Testis (tissue), 3 donors: Measurements from ENCODE around the gene RIC8B. TPM values are rescaled to one million over a fixed set of nuclear protein-coding genes. Genes with fewer than 3 reads are reported as not detected.

Experiments
- DNase-seq: peaks from one replicate; pipeline ENCODE4 v3.0.0-alpha.2; 2019
- H3K27ac ChIP-seq, 2 donors: fragments of 200-600 bp; sonication (generic); one replicate each; pipeline ENCODE4 v1.5.1; 2019
- H3K27me3 ChIP-seq: fragments of 200-600 bp; sonication (generic); one replicate; pipeline ENCODE4 v1.5.1; 2019
- H3K36me3 ChIP-seq: fragments of 200-600 bp; sonication (generic); one replicate; pipeline ENCODE4 v1.5.1; 2017; ENCODE audit warnings: low read depth; ENCODE audit errors: missing control alignments
- H3K4me1 ChIP-seq: fragments of 200-600 bp; sonication (generic); one replicate; pipeline ENCODE4 v1.5.1; 2019
- H3K4me3 ChIP-seq, 2 donors: fragments of 200-600 bp; sonication (generic); one replicate each; pipeline ENCODE4 v1.5.1; 2017 to 2019
- H3K9me3 ChIP-seq: fragments of 200-600 bp; sonication (generic); one replicate; pipeline ENCODE4 v1.5.1; 2017
- POLR2A ChIP-seq: fragments of 450-650 bp; IDR thresholded peaks from one replicate; pipeline ENCODE4 v1.6.1; 2017; ENCODE audit warnings: antibody characterized with exemption, mild to moderate bottlenecking, moderate library complexity
- WGBS, 2 donors: methylation state at CpG; one replicate each; pipeline ENCODE4 v1.1.5; 2018; 5-methylcytosine and 5-hydroxymethylcytosine counted together
- intact Hi-C: fragments of 100-400 bp; cut with DNase I; formaldehyde crosslinking; loops from one replicate; pipeline ENCODE4 v1.15.1; 2023; ENCODE audit warnings: low total_unique reads
- polyA plus RNA-seq: library from polyadenylated mRNA; stranded (reverse); fragments of 350-450 nt; fragmentation: Illumina TruSeq; extraction: RNeasy Lipid Tissue Mini Kit (QIAGEN cat#74804); gene quantifications from one replicate; pipeline ENCODE4 v1.2.3, GENCODE V29; 2014; ENCODE audit warnings: low read depth, low replicate concordance; ENCODE audit not compliant: insufficient read depth
- total RNA-seq, 2 donors: library from RNA; depleted of rRNA; stranded (reverse); fragments of >200 nt; gene quantifications; one replicate each; pipeline ENCODE4 v1.2.3, GENCODE V29; 2016
- TF ChIP-seq, protein P1 (sequence below), 3 experiments: fragments of 450-650 bp in 2 of 3; fragments of 200-600 bp in 1 of 3; sonication (generic) in 1 of 3; IDR thresholded peaks; one replicate each; pipeline ENCODE4 v1.5.1; 2016 to 2019; ENCODE audit warnings: antibody characterized with exemption in 3 of 3, mild to moderate bottlenecking in 2 of 3, moderate library complexity in 1 of 3

RIC8B gene
- total and polyA plus RNA-seq, 3 donors from 2014 or later, result 14.3 to 27.7 (median 18.3) TPM

GRCh38 chr12:106878804-106879203 lies 104.3 kb downstream of the RIC8B start:
- no peaks in the 10 kb centered on the region for H3K27me3 ChIP-seq
- TF ChIP-seq, protein P1, sequence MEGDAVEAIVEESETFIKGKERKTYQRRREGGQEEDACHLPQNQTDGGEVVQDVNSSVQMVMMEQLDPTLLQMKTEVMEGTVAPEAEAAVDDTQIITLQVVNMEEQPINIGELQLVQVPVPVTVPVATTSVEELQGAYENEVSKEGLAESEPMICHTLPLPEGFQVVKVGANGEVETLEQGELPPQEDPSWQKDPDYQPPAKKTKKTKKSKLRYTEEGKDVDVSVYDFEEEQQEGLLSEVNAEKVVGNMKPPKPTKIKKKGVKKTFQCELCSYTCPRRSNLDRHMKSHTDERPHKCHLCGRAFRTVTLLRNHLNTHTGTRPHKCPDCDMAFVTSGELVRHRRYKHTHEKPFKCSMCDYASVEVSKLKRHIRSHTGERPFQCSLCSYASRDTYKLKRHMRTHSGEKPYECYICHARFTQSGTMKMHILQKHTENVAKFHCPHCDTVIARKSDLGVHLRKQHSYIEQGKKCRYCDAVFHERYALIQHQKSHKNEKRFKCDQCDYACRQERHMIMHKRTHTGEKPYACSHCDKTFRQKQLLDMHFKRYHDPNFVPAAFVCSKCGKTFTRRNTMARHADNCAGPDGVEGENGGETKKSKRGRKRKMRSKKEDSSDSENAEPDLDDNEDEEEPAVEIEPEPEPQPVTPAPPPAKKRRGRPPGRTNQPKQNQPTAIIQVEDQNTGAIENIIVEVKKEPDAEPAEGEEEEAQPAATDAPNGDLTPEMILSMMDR (IDR thresholded peaks at IDR 0.05), result no peak
- TF ChIP-seq POLR2A, result no peak
- 65 to 83% methylated on average over 5 of the region's 5 CpGs for WGBS, 2 donors
- no peaks in the 10 kb centered on the region for H3K36me3 ChIP-seq
- H3K4me3 ChIP-seq, result no peak overlapping the region
- H3K4me1 ChIP-seq, result no peaks in the 10 kb centered on the region
- no peak overlapping the region for H3K27ac ChIP-seq
- intact Hi-C loops, result no loop called here
- no peaks in the 10 kb centered on the region for H3K9me3 ChIP-seq
- DNase-seq, result no peak

DNA sequence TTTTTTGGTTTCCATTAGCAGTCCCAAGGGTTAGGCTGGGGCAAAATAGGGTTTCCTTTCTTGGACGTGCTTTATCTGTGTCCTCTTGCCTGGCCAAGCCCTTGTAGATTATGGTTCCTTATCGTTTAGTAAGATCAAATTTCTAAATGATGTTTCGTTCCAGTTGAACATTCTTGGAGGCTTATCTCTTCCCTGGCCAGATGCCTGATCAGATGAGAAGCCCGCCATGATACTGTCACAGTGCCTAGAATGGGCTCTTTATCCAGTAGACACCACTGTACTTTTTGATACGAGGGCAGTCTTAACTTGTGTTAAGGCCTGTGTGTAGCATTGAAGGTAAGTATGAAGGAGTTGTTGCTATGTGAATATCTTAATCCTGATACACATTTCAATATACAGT lies 105.1 kb downstream of the RIC8B start:
- Histone ChIP-seq H3K36me3 (no peaks in the 10 kb centered on the region), H3K27me3 (no peaks in the 10 kb centered on the region), H3K4me3 (no peak overlapping the region), H3K27ac (no peak overlapping the region), H3K9me3 (no peaks in the 10 kb centered on the region), H3K4me1 (no peaks in the 10 kb centered on the region)
- no peak for TF ChIP-seq POLR2A
- TF ChIP-seq, protein P1 (IDR thresholded peaks at IDR 0.05), result no peak
- intact Hi-C loops, result no loop called here
- DNase-seq, result no peak
- 72 to 79% methylated on average over 5 of the region's 5 CpGs for WGBS, 2 donors

DNA sequence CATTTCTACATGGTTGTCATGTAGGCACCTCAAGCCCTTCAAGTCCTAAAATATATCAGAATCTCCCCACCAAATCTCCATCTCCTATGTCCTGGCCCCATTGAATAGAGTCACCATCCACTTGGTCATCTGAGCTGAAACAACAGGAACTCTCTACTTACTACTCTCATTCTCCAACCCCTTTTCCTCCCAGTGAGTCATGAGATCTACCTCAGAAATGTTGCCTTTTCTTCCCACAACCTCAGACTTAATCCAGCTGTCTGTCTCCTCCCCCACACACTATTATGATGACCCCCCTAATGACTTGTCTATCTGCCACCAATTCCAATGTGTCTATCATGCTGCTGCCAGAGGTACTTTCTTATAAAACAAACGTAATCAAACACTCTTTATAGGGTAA lies 108.9 kb downstream of the RIC8B start:
- TF ChIP-seq POLR2A, result no peak
- TF ChIP-seq, protein P1 (IDR thresholded peaks at IDR 0.05), result no peak
- H3K4me3 ChIP-seq, result no peak overlapping the region
- no peaks in the 10 kb centered on the region for H3K4me1 ChIP-seq
- intact Hi-C loops, result no loop called here
- no peak for DNase-seq
- WGBS, 2 donors, result 90% methylated on average over 1 of the region's 1 CpG
- H3K36me3 ChIP-seq, result no peaks in the 10 kb centered on the region
- H3K9me3 ChIP-seq, result no peaks in the 10 kb centered on the region
- no peaks in the 10 kb centered on the region for H3K27me3 ChIP-seq
- no peak overlapping the region for H3K27ac ChIP-seq

- H3K27me3 ChIP-seq, result no peaks in the 10 kb centered on the region
- no peak for DNase-seq
- intact Hi-C loops, result no loop called here
- H3K36me3 ChIP-seq, result no peaks in the 10 kb centered on the region
- no peak overlapping the region for H3K4me3 ChIP-seq
- H3K27ac ChIP-seq, result no peak overlapping the region
- TF ChIP-seq, protein P1 (IDR thresholded peaks at IDR 0.05), result no peak
- no peaks in the 10 kb centered on the region for H3K4me1 ChIP-seq
- H3K9me3 ChIP-seq, result no peaks in the 10 kb centered on the region
- 95 to 96% methylated on average over 3 of the region's 3 CpGs for WGBS, 2 donors
These were observed 110.5 kb downstream of the RIC8B start for GRCh38 chr12:106885026-106885425.

DNA sequence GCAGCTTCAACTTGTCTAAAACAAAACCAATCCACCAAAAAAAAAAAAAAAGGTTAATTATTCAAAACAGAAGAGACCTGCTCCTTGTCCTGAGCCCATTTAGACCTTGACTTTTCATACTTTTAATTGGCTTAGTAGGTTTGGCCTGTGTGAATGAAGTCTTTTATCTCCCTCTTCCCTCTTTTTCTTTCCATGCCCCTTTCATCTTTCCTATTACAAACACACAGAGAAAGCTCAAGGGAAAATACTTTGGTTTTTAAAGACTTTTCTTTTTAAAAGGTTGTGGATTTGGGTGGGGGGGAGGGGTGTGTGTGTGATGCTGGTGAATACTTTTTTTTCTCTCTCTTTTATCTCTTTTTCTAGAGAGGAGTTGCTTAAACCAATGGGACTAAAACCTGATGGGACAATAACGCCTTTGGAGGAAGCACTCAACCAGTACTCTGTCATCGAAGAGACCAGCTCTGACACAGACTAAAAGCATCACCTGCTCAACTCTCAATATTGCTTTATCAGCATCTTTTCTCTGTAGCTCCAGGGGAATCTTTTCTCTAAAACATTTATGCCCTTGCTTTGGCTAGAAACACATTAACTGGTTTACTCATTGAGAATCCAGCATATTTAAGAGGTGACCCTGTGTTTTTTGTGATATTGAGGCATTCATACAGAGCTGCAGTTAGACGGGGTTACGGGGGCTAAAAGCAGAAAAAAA lies 111.2 kb downstream of the RIC8B start:
- intact Hi-C loops, result no loop called here
- Histone ChIP-seq H3K4me3 (no peak overlapping the region), H3K36me3 (no peaks in the 10 kb centered on the region), H3K27ac (no peak overlapping the region), H3K4me1 (no peaks in the 10 kb centered on the region), H3K27me3 (no peaks in the 10 kb centered on the region), H3K9me3 (no peaks in the 10 kb centered on the region)
- no peak for DNase-seq
- TF ChIP-seq, protein P1 (IDR thresholded peaks at IDR 0.05), result no peak
- TF ChIP-seq POLR2A, result no peak
- WGBS, 2 donors, result 90 to 93% methylated on average over 4 of the region's 4 CpGs
